GM12878 (cell line): ENCODE results near the gene GSPT1. TPM values are rescaled to one million over a fixed set of nuclear protein-coding genes. Genes with fewer than 3 reads are reported as not detected.
"Not testable (repeated sequence)": the region's sequence is repeated elsewhere in the genome, so short reads cannot be mapped to it uniquely, and the experiment has no call there.

Experiments used
- ATAC-seq: fragments of 200-7000 bp; cut with Tn5 transposase; 3 replicates; pipeline ENCODE4 v1.9.1; 2020; ENCODE audit warnings: mild to moderate bottlenecking, moderate library complexity
- BruUV-seq: library from RNA; stranded (reverse); fragments of 400-500 nt; replicated peaks from 2 replicates; lab custom pipeline; 2021; lab: Mats Ljungman, UMichigan
- CTCF ChIA-PET: fragments of 300-600 bp; sonication (Branson Sonifier 250); formaldehyde crosslinking; extraction: SDS; loops from one replicate; lab custom pipeline; 2021; ENCODE audit warnings: inconsistent platforms; lab: Yijun Ruan, JAX
- POLR2A ChIA-PET: fragments of 350-600 bp; formaldehyde crosslinking; extraction: SDS; loops from one replicate; lab custom pipeline; 2021; ENCODE audit warnings: inconsistent platforms; lab: Charles Lee
- RAD21 ChIA-PET: fragments of 300-600 bp; sonication (Branson Sonifier 250); formaldehyde crosslinking; loops from one replicate; lab custom pipeline; 2023; ENCODE audit warnings: antibody characterized with exemption; ENCODE audit not compliant: unreplicated experiment; lab: Charles Lee
- SMC1A ChIA-PET: fragments of 300-600 bp; sonication (Branson Sonifier 250); formaldehyde crosslinking; loops from one replicate; lab custom pipeline; 2023; ENCODE audit not compliant: unreplicated experiment, uncharacterized antibody; lab: Charles Lee
- DNase-seq: peaks from one replicate; pipeline ENCODE4 v3.0.0-alpha.2; 2011; ENCODE audit warnings: low read depth, low spot score
- FAIRE-seq: peaks from 3 replicates; lab custom pipeline; 2011; peaks lifted over from hg19 to GRCh38; lab: Jason Lieb, UNC
- H2AFZ ChIP-seq: 2 replicates; pipeline ENCODE4 v1.6.0; 2011; ENCODE audit warnings: low read depth, low read length, control low read depth; ENCODE audit not compliant: control insufficient read depth
- H3K27ac ChIP-seq: 2 replicates; pipeline ENCODE4 v1.5.1; 2011; ENCODE audit warnings: control low read depth; ENCODE audit not compliant: control insufficient read depth, insufficient read depth
- H3K27me3 ChIP-seq, 2 experiments: replicated peaks in 1 of 2; 2 replicates each; pipeline versions ENCODE4 v1.6.0 to v1.6.1; 2011; ENCODE audit warnings: low read length in 1 of 2; ENCODE audit not compliant: control insufficient read depth in 2 of 2, insufficient read depth in 2 of 2
- H3K36me3 ChIP-seq, 2 experiments: 2 replicates each; pipeline ENCODE4 v1.5.1; 2011; ENCODE audit warnings: low read length in 1 of 2; ENCODE audit not compliant: control insufficient read depth in 2 of 2, insufficient read depth in 2 of 2
- H3K4me1 ChIP-seq: 2 replicates; pipeline ENCODE4 v1.6.1; 2011; ENCODE audit warnings: mild to moderate bottlenecking, low read length, moderate library complexity, mixed read lengths; ENCODE audit not compliant: control insufficient read depth, insufficient read depth
- H3K4me2 ChIP-seq: 2 replicates; pipeline ENCODE4 v1.6.0; 2011; ENCODE audit warnings: control low read depth; ENCODE audit not compliant: control insufficient read depth, insufficient read depth
- H3K4me3 ChIP-seq: fragments of 200-600 bp; sonication (generic); 2 replicates; pipeline ENCODE4 v1.5.1; 2016
- H3K79me2 ChIP-seq: 2 replicates; pipeline ENCODE4 v1.6.0; 2011; ENCODE audit warnings: low read length; ENCODE audit not compliant: control insufficient read depth, insufficient read depth
- H3K9ac ChIP-seq: 2 replicates; pipeline ENCODE4 v1.8.0; 2011; ENCODE audit warnings: low read length, control low read depth, mixed read lengths; ENCODE audit not compliant: control insufficient read depth, insufficient read depth
- H3K9me3 ChIP-seq: replicated peaks from 3 replicates; pipeline ENCODE4 v1.5.1; 2011; ENCODE audit warnings: mild to moderate bottlenecking, low read length; ENCODE audit not compliant: control insufficient read depth, insufficient read depth
- H4K20me1 ChIP-seq: 2 replicates; pipeline ENCODE4 v1.6.0; 2011; ENCODE audit not compliant: control insufficient read depth, insufficient read depth
- MEF2A ChIP-seq: IDR thresholded peaks from 2 replicates; pipeline ENCODE4 v1.6.1; 2011; ENCODE audit warnings: low read depth, mild to moderate bottlenecking, low read length, moderate library complexity; ENCODE audit not compliant: insufficient read depth
- PAX5 ChIP-seq: IDR thresholded peaks from 2 replicates; pipeline ENCODE4 v1.6.1; 2011; ENCODE audit warnings: low read depth, low read length, borderline replicate concordance
- RUNX3 ChIP-seq: IDR thresholded peaks from 2 replicates; pipeline ENCODE4 v1.6.1; 2012; ENCODE audit warnings: low read length, inconsistent platforms
- WGBS: methylation state at CpG from one replicate; pipeline ENCODE4 v1.1.6; 2016; ENCODE audit warnings: low lambda C conversion rate; ENCODE audit not compliant: insufficient replicate concordance, insufficient coverage; ENCODE audit errors: missing lambda C conversion rate; 5-methylcytosine and 5-hydroxymethylcytosine counted together
- in situ Hi-C: fragments of 300-500 bp; cut with MboI; formaldehyde crosslinking; loops from 9 replicates; pipeline ENCODE4 v1.14.3; 2018; ENCODE audit warnings: mixed read lengths
- intact Hi-C: fragments of 100-400 bp; cut with micrococcal nuclease; formaldehyde crosslinking; loops from one replicate; pipeline ENCODE4 v1.14.2; 2022; ENCODE audit not compliant: unreplicated experiment
- polyA plus RNA-seq, 11 experiments: library from polyadenylated mRNA; depleted of rRNA in 4 of 11; unstranded in 6 of 11; stranded (reverse) in 5 of 11; fragments of >200 nt; fragmentation: Nextera tagmentation in 4 of 11; fragmentation: Illumina TruSeq in 1 of 11; extraction: Ambion mirVana in 4 of 11; extraction: Trizol in 1 of 11; gene quantifications; 1 replicate in 1 of 11; 2 replicates in 10 of 11; pipeline versions ENCODE4 v1.2.1 to v1.2.3, GENCODE V29; 2011 to 2016; ENCODE audit warnings: inconsistent platforms in 2 of 11, missing spikeins in 2 of 11, low read depth in 1 of 11
- total RNA-seq, 4 experiments: library from RNA; depleted of rRNA in 3 of 4; stranded (reverse); fragments of >200 nt in 3 of 4; fragmentation: Illumina TruSeq in 1 of 4; extraction: Trizol in 1 of 4; gene quantifications; 2 replicates each; pipeline versions ENCODE4 v1.2.1 to v1.2.3, GENCODE V29; 2013 to 2021
- TF ChIP-seq, protein P1 (sequence below): fragments of 450-650 bp; IDR thresholded peaks from 2 replicates; pipeline ENCODE4 v1.6.1; 2017; ENCODE audit warnings: low read depth, mild to moderate bottlenecking, moderate library complexity

The GSPT1 gene
- total and polyA plus RNA-seq, 10 of the 15 experiments (the other 5 are each of a cell fraction or from before 2014, with no cell fraction given) = 46.7 to 181 (median 99.6) TPM

DNA sequence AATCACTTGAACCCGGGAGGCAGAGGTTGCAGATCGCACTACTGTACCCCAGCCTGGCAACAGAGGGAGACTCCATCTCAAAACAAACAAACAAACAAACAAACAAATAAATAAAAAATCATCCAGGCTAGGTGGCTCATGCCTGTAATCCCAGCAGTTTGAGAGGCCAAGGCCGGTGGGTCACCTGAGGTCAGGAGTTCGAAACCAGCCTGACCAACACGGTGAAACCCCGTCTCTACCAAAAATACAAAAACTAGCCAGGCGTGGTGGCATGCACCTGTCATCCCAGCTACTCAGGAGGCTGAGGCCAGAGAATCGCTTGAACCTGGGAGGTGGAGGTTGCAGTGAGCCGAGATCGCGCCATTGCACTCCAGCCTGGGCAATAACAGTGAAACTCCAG lies 47.2 kb upstream of the GSPT1 start (continued):
- TF ChIP-seq RUNX3 (peak; percentile 73), MEF2A (0 out of 2 replicates have a peak, but pooled peaks have one; percentile 46), PAX5 (peak; percentile 74; the same call in 1 of the 2 replicates)
- TF ChIP-seq, protein P1, sequence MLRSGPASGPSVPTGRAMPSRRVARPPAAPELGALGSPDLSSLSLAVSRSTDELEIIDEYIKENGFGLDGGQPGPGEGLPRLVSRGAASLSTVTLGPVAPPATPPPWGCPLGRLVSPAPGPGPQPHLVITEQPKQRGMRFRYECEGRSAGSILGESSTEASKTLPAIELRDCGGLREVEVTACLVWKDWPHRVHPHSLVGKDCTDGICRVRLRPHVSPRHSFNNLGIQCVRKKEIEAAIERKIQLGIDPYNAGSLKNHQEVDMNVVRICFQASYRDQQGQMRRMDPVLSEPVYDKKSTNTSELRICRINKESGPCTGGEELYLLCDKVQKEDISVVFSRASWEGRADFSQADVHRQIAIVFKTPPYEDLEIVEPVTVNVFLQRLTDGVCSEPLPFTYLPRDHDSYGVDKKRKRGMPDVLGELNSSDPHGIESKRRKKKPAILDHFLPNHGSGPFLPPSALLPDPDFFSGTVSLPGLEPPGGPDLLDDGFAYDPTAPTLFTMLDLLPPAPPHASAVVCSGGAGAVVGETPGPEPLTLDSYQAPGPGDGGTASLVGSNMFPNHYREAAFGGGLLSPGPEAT = peak; percentile 35; the same call in 1 of the 2 replicates

DNA sequence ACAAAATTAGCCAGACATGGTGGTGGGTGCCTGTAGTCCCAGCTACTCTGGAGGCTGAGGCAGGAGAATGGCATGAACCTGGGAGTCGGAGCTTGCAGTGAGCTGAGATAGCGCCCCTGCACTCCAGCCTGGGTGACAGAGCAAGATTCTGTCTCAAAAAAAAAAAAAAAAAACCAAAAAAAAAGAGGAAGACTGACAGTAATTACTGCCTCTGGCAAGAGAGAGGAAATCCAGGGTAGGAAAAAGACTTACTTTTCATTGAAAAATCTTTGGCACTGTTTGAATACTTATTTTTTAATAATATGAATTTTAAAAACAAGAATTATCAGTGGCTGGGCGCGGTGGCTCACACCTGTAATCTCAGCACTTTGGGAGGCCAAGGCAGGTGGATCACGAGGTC lies 46.7 kb upstream of the GSPT1 start:
- H3K9me3 ChIP-seq, H3K9ac ChIP-seq, H4K20me1 ChIP-seq, H2AFZ ChIP-seq, H3K27me3 ChIP-seq, H3K27ac ChIP-seq, DNase-seq, BruUV-seq, in situ Hi-C loops, ATAC-seq, FAIRE-seq, H3K36me3 ChIP-seq: not testable (repeated sequence)
- Histone ChIP-seq H3K4me2 (0 out of 2 replicates have a peak overlapping the region, but pooled peaks have one; percentile 88), H3K79me2 (peaks cover 19% of the 10 kb centered on the region), H3K4me1 (peaks cover 30% of the 10 kb centered on the region), H3K4me3 (0 out of 2 replicates have a peak overlapping the region, but pooled peaks have one; percentile 57)
- intact Hi-C loops = loop anchor here (10.0 kb wide), 1 partner anchor 62 kb away; no protein-coding TSS in a partner anchor
- 85% methylated on average over 5 of the region's 5 CpGs for WGBS
- ChIA-PET CTCF (interaction anchor here (0.7 to 8.5 kb wide), 3 partner anchors 16 to 106 kb away, joined by 4 to 73 read pairs (median 4); partner anchors contain the start of gene SNX29), POLR2A (interaction anchor here (0.5 to 9.6 kb wide), 5 partner anchors 17 to 576 kb away, joined by 3 to 171 read pairs (median 4); partner anchors contain the start of gene SNX29), RAD21 (interaction anchor here (0.7 to 8.0 kb wide), 4 partner anchors 17 to 106 kb away, joined by 3 to 162 read pairs (median 10); partner anchors contain the start of gene SNX29), SMC1A (interaction anchor here (0.6 to 1.4 kb wide), 3 partner anchors 21 to 498 kb away, joined by 3 read pairs; no protein-coding TSS in a partner anchor)
